ENCODE data around the gene ATXN3.

The ATXN3 gene

DNA sequence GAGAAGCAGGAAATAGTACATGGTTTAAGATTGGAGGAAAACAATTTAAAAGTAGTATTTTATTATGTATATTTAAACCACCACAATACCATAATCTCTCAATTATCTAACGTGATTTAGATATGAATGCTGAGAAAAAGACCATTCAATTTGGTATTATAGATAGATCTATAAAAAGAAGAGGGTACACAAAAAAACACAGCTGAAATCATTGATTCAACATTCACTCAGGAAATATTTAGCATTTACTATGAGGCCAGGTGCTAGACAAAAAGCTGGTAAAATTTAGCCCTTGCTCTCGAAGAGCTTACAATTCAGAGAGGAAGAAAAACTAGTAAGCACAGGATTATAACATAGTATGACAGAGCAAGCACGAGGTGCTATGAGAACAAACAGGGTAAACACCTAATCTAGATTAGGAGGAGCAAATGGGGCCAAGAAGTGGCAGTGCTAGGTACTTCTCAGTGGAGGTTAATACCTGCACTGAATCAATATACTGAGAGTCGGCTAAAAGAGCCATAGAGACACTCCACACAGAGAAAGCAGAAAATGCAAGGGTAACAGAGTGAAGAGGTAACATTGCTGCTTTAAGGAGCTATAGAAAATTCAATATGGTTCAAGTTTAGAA, 94.1 kb downstream of the ATXN3 start:
- FAIRE-seq (no peak), DNase-seq (ENCODE audit: insufficient read length, low spot score) (no peak)

DNA sequence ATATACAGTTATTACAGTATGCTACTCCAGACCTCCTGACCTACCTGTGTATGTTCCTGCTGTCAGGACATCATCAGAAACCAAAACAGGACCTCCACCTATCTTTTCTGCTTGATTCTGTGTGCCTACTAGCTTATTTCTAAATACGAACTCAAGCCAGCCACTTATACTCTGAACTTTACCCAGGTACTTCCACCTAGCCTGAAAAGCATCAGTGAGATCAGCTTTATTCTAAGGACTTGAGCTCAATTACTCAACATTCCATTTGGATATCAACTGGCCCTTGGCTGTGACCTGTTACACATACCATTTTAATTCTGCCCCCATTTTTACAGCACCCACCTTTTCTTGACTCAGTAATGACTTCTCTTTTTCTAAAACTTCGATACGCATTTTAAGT, 95.7 kb downstream of the ATXN3 start:
- DNase-seq (ENCODE audit: insufficient read length, low spot score) (no peak), FAIRE-seq (no peak)

DNA sequence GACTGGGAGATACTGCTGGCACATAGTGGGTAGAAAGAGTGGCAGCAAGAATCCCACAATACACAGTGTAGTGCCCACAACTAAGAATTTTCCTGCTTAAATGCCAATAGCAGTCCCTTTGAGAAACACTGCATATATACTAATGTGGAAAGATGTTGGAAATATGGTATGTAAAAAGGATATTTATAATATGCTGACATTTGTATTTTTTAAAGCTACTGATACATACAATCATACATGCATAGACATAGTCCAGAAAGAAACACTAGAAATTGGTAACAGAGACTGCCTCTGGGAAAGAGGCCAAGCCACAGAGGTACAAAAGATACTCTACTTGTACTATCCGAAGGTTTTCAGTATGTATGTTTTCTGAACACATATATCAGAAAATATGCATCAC, 96.8 kb downstream of the ATXN3 start:
- FAIRE-seq (no peak), DNase-seq (ENCODE audit: insufficient read length, low spot score) (no peak)
